Activated T-cell treated with anti-CD3 and anti-CD28 coated beads for 24 hours (primary cell): ENCODE data around the gene PTPRN2.

ENCODE experiments used
- DNase-seq: peaks from one replicate; pipeline ENCODE4 v3.0.0-alpha.2; 2020; ENCODE audit warnings: low read depth

PTPRN2 gene

DNA sequence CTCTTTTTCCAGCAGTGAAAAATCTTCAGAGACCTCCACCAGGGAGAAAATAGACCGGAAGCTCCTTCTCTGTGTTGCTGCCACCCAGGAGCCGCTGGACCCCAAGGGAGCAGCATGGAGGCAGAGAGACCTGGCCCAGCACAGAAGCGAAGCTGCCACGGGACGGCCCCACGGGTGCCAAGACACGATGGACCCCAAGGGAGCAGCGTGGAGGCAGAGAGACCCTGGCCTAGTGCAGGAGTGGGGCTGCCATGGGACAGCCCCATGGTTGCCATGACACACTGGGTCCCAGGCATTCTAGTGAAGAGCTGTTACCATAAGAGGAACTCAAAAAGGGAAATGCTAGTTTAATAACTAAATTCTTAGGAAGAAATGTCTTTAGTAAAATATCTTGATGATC, 186.3 kb downstream of the PTPRN2 start:
- no peak for DNase-seq

GRCh38 chr7:158400601-158401225, 186.9 kb downstream of the PTPRN2 start:
- no peak for DNase-seq

GRCh38 chr7:158399762-158400161, 187.9 kb downstream of the PTPRN2 start:
- no peak for DNase-seq

DNA sequence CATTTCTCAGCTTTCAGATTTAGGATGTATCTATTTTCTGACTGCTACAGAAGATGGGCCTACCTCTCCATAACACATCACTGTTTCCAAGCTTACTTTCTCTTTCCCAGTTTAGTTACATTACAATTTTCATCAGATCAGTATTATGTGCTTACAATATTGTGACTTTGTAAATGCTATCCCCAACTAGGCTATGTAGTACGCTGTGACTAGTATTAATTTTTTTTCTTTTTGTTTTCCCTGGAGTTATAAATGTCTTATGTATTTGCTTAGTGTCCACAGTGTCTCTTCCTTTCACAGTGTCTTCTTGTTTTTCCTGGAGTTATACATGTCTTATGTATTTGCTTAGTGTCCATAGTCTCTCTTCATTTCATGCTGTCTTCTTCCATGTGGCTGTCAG, 188.9 kb downstream of the PTPRN2 start:
- DNase-seq, result no peak

DNA sequence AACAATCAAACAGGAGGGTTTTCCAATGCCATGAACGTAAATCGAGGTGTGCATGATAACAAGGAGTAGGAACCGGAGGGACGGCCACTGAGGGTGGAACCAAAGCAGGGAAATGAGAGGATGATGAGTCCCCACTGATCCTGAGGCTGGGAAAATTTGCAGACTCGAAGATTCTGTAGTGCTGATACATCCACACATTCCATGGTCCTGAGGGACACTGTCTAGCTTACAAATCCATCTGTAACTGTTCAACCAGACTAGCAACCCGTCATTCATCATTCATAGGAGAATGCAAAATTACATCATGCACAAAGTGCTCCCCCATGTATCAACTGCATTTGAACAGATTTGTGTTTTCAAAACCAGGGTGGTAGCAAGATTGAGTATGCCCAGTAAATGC, 189.7 kb downstream of the PTPRN2 start:
- DNase-seq, result no peak

GRCh38 chr7:158396982-158397862, 190.4 kb downstream of the PTPRN2 start:
- DNase-seq, result no peak

- DNase-seq, result no peak
Observed at GRCh38 chr7:158396301-158396905, 191.2 kb downstream of the PTPRN2 start.

DNA sequence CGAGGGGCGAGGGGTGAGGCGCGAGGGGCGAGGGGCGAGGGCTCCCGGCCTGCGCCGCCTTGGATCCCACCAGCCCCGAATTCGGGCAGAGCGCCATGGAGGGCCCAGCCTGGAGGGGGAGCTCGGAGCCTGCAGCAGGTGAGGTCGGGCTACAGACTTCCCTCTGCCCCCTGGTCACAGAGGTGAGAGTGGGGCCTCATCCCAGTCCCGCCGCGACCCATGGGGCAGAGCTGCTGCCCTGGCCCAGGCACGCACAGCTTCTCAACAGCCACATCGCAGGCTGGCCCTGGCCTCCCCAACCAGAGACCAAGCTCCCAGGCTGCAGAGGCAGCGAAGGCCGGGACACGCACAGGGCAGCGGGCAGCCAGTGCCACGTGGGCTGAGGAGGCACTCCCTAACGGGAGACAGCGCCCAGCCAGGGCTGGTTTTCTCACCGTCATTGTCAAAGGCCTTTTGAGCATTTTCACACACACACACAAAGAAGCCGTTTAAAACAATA, 191.8 kb downstream of the PTPRN2 start:
- no peak for DNase-seq

GRCh38 chr7:158395349-158395748, 192.3 kb downstream of the PTPRN2 start:
- DNase-seq, result no peak

DNA sequence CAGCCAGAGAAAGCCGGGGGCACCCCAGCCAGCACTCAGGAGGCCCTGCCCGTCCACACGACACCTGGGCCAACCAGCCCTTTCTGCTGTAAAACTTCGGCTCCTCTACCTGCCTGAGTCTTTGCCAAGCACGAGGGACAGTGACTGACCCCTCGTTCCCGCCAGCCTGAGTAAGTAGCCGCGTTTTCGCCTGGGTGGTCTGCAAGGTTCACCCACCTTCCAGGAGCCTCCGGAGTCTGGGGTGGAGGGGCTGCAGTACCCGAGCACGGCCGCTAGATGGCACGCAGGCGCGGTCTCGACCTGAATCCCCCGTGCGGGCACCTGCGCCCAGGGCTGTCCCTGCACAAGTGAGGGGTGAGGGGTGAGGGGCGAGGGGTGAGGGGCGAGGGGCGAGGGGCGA, 192.7 kb downstream of the PTPRN2 start:
- peak; percentile 20 for DNase-seq

DNA sequence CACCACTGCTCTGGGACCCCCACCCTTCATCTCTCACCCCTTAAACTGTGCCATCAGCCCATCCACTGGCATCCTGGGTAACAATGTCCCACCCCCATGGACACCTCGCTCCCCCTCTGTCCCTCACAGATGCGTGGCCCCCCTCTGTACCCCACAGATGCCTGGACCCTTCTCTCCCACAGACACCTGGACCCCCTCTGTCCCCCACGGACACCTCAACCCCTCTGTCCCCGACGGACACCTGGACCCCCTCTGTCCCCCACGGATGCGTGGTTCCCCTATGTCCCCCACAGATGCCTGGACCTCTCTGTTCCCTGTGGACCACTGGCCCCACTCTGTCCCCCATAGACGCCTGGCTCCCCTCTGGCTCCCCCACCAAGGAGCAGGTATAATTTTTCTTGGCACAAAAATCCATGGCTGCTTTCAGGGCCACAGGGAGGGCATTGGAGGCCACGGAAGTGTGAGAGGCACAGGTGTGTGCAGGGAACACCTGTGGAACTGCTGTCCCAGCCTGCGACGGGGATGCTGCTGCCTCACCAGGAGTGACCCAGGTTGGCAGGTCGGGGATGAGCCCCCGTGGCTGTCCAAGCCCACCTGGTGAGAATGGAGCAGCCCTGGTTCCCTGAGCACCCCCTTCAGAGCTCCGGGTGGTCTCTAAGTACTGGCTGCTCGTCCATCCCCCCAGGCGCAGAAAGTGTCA, 193.5 kb downstream of the PTPRN2 start:
- no peak for DNase-seq

DNA sequence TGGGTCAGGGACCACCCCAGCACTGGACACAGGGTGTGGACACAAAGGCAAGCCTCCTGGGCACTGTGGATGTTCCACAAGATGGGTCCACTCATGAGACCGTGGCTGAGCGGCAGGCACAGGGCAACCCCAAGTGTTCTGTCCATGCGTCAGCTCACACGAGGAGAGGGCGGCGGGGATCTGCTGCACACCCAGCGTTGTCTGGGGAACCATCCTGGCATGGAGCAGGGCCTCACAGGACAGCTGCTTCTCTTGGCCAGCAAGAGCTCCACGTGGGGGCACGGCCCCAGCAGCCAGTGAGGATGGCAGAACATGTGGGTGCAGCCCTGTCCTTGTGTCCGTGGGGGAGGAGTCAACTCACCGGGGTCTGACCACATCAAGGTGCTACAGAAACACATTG, 195.4 kb downstream of the PTPRN2 start:
- no peak for DNase-seq

DNA sequence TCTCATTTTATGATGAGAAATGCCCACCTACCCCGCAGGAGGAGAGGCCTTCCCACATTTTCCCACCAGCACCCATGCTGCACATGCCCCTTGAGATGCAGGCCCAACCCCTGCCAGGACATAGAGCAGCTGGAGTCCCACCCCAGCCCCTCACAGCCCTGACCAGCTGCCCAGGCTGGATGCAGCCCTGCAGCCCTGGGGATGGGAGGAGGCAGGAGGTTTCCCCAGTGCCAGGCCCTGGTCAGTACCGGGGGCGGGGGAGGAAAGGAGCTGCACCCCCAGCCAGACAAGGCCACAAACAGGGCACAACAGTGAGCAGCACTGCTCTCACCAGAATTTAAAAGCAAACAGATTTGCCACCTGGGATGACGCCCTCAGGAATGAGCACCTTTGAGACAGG, 196.1 kb downstream of the PTPRN2 start:
- no peak for DNase-seq

DNA sequence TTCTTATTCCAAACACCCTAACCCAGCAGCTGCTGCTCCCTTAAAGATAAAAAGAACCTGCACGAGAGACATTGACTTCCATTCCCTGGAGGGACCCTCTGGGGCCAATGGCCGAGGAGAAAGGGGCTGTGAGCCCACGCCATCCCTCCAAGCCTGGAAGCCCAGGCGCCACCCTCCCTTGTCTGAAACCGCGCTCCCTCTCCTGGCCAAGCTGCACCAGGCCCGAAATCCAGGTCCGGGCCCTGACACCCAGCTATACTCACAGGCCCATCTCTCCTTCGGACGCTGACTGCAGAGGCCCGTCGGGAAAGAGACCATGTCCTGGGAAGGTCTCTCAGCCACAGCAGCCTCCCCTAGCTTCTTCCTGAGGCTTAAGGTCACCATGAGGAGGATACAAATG, 196.5 kb downstream of the PTPRN2 start:
- DNase-seq, result no peak

DNA sequence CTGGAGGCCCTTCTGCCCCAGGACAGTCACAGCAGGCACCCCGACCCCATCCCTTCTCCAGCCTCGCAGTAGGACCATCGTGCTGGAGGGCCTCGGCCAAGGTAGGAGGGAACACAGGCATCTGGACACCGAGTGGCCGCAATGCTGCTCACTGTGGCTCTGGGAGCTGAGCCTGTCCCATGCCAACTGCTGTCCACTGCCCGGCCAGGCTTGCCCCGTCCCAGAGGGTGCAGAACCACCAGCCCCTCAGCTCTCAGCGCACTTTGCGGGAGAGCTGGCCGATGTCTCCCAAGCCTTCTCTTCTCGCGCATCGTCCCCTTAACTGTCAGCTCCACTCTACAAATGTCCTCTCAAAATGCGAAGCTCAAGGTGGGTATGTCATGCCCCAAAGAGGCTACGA, 197.2 kb downstream of the PTPRN2 start:
- no peak for DNase-seq

GRCh38 chr7:158389514-158390425, 197.9 kb downstream of the PTPRN2 start:
- no peak for DNase-seq

DNA sequence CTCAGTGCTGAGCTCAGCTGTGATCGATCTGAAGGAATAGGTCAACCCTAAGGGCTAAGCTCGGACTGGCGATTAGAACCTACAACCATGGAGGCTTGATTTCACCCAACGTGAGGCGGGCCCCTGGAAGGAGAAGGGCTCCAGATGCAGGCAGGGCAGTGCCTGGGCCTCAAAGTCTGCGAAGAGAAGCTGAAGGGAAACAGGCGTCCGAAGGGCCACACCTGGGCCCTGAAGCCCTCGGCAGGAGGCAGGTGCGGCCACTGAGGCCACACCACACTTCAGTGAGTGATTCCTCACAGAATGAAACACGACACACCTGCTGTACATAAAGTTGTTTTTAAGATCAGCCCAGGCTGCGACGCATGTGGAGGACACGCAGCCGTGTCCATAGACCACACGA, 198.7 kb downstream of the PTPRN2 start:
- DNase-seq, result no peak

GRCh38 chr7:158388072-158388471, 199.6 kb downstream of the PTPRN2 start:
- no peak for DNase-seq

DNA sequence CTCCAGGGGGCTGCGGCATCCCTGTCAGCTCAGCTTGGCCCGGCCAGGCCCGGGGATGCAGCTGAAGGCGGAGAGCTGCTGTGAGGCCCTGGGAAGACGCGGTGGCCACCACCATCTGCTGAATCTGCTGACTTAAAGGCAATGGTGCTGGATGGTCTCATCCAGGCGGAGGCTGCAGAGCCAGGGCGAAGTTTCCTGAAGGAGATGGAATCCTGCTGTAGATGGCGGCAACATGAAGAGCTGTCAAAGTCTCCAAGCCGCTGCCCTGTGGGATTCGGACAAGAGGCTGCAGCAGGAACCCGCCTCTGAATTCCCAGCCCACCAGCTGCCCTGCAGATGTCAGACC, 200.1 kb downstream of the PTPRN2 start:
- no peak for DNase-seq

DNA sequence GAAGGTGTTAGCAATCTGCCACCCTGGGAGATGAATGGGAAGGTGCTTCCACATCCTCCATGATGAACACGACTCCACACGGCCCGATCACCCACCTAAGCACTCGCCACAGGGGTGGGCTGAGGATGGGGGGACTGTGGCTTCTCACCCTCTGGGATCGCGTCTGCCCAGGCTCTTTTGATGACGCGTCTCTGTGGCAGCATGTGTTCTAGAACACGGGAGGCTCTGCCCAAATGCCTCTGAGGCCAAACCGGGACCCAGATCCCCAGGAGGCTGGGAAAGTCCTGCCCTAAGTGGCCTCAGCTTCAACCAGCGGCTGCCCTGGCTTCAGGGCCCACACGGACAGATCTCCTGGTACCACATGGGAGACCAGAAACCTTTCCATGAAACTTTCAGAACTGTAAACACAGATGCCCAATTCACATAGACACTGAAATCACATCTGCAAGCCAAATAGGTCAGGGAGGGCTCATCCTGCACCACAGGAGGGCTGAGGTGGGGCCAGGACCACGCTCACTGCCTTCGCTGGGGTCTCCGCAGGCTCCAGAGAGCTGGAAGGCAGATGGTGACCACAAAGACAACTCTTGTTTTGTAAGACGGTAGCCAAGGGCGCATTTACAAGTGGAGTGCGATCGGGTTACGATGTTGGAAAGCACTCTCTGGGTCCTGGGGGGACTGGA, 200.6 kb downstream of the PTPRN2 start:
- DNase-seq, result no peak

DNA sequence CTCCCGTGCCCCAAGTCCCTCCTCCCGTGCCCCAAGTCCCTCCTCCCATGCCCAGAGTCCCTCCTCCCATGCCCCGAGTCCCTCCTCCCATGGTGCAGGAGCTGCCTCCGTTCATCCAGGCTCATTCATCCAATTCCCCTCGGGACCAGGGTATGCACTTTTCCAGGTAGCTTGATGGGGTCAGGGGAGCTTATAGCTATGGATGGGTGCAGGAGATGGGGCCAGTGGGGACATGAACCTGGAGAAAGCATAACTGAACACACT, 201.3 kb downstream of the PTPRN2 start:
- no peak for DNase-seq
